G401.6 (cell line): ENCODE results near the gene MAPKAP1.

Experiments
- FAIRE-seq: peaks from 2 replicates; lab custom pipeline; 2012; peaks lifted over from hg19 to GRCh38; lab: Jason Lieb, UNC

The MAPKAP1 gene

DNA sequence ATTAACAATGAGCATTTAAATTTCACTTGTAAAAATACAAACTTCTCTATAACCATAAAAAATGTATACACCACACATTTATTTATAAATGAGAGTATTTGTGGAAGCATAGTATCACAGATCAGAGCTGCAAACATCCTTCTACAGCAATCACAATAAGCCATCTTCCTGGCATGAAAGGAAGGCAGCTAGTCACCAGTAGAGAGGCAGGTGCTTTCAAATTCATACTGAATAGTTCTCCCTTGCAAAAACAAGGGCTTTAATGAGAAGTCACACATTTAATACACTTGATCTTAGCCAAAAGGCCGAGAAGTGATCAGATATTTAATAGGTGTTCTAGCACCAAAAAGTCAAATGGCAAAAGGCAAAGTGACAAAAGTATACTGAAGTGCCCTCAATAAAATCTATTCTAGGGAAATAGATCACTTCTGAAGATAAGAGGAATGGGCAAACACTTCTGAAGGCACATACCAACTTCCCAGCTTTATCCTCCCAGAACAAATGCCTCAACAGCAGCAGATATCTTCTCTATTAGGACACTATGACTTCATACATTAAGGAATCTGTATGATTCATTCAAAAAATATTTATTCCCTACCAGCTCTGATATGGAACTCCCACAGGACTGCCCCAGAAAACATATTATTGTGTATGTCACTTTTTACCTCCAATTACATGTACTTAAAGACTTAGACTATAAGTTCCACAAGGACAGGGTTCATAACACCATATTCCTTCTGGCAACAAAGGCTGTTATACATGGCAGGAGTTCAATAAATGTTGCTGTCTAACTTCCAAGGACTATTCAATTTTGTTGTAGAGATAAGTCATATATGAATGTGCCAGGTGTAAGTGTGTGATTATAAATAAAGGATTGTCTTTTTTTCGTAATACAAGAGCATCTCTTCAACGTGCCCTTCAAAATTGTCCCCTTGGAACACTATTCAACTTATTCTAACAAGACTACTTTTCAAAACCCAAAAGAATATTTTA lies 31.7 kb downstream of the MAPKAP1 start:
- FAIRE-seq: no peak

DNA sequence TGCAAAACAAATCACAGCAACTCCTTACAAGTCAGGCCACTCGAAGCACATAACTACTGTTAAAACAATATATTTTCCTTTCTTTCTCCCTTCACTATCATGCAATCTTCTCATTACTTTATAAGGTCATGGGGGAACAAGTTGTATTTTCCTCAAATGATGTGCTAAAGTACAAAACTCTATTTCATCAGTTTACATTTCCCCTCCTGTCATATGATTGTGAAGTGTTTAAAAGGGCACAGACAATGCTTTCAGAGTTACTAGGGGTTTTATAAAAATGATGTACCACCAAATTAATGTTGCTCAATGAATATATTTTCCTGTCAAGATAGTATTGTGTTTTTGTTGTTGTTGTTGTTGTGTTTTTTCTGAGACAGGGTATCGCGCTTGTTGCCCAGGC lies 34.1 kb downstream of the MAPKAP1 start:
- no peak for FAIRE-seq

GRCh38 chr9:125663127-125663526 lies 43.9 kb downstream of the MAPKAP1 start:
- no peak for FAIRE-seq

GRCh38 chr9:125660557-125660956 lies 46.5 kb downstream of the MAPKAP1 start:
- FAIRE-seq: no peak

DNA sequence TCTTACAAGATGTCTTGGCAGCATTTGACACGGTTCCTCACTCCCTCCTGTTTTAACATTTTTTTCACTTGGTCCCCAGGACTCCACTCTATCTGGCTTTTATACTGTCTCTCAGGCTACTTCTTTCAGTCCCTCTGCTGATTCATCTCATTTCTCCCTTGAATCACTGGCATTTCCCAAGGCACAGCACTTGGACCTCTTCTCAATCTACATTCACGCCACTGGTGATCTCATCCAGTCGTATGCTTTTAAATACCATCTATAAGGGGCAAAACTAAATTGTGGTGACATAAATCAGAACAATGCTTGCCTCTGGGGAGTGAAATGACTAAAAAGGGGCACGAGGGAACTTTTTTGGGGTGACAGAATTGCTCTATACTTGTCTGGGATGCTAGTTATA lies 47.1 kb downstream of the MAPKAP1 start:
- no peak for FAIRE-seq

- no peak for FAIRE-seq
Observed at GRCh38 chr9:125659201-125659840, 47.7 kb downstream of the MAPKAP1 start.

DNA sequence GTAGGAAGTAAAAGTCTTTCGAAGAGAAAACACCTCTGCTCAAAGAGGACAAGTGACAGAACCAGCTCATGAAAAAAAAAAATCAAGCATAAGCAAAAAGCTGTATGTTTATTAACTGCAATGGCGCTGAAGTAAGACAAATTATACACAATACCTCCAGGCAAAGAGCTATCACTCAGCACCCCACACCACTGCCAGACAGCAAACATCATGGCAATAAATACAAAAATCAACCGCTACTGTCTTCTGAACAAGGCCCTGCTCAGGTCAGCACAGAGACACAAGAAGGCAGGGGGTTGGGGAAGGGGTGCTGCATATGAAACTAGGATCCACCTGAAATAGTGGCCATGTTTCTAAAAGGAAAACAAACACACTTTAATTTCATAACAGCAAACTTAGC lies 50.4 kb downstream of the MAPKAP1 start:
- FAIRE-seq: no peak

- no peak for FAIRE-seq
Observed at GRCh38 chr9:125655691-125656410, 51.2 kb downstream of the MAPKAP1 start.

DNA sequence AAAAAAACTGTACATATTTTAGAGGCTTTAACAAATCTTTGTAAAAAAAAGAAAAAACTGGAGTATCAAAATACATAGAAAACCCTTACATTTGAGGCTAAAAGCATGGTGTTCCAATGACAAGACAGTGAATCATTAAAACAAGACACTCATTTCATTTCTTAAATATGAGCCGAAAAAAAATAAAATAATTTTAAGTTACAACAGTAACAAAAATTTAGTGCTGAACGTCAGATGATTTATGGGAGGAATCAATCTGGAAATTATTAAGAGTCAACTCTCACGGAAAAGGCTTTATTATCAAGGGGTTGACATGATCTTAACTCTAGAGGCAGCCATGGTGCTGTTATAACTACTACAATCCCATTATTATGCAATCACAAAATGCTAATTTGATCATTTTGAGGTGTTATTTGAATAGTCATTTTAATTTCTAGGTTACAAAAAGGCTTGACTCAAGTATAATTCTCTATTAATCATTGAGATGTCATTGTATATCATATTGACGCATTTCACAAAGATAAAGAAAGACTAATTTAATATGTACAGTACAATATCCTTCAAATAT lies 51.9 kb downstream of the MAPKAP1 start:
- FAIRE-seq: no peak

DNA sequence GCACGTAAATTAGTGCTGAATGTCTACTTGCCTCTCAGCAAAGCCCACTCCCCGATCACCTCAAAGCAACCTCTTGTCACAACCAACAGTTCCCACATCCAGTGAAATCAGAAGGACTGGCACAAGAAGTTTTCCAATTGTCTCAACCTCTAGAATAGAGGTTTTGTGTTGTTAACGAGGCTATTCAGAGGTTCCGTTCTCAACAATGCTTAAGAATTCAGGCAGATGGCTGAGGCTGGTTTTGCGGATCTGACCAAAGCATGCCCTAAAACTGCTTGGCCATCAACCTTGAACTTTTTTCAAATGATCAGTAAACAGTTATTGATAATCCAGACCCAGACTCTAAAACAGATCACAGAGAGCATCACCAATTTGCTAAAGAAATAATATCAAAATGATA lies 52.9 kb downstream of the MAPKAP1 start:
- FAIRE-seq: no peak

- no peak for FAIRE-seq
Observed at GRCh38 chr9:125653325-125653724, 53.7 kb downstream of the MAPKAP1 start.

- FAIRE-seq: no peak
Observed at GRCh38 chr9:125652759-125653158, 54.2 kb downstream of the MAPKAP1 start.

DNA sequence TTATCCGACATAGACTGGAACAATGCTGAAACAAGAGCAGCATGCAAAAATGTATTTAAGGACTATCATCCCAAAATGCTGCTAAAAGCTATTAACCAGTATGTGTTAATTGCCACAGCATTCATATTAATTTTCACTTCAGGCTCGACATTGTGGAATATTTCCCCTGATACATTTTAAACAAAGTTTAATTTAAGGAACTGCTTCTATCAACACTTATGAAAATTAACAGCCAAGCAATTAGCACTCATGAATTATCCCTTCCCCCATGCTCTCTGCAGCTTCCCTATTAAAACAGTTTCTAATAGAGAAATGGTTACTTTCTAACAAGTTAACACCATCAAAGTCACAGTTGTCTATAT lies 54.8 kb downstream of the MAPKAP1 start:
- FAIRE-seq: no peak

DNA sequence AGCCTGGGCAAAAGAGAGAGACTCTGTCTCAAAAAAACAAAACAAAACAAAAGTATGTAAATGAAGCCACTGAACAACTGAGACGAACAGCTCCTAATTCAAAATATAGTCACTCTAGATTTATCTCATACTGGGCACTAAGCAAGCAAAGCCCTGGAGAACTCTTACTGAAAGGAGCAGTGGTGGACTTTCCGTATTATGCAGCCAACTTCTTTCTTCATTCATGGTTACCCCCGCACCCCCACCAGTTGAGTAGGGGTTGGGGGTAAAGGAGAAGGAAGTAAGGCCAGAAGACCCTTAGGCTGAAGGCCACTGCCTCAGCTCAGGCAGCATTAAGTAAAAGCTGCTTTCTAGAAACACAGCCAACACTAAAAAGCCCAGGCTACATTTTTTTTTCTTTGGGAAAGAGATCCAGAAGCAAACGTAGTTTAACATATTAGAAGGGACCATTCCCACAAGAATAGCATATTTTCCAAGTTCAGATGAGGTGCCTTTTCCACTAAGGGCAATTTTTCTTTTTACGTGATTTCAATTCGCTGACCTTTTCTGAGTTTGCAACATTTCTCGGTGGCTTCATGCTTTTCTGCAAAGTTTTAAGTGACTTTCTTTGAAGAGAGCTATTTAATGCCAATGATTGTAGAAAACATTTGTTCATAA lies 55.3 kb downstream of the MAPKAP1 start:
- FAIRE-seq: no peak

GRCh38 chr9:125650271-125650737 lies 56.7 kb downstream of the MAPKAP1 start:
- no peak for FAIRE-seq

DNA sequence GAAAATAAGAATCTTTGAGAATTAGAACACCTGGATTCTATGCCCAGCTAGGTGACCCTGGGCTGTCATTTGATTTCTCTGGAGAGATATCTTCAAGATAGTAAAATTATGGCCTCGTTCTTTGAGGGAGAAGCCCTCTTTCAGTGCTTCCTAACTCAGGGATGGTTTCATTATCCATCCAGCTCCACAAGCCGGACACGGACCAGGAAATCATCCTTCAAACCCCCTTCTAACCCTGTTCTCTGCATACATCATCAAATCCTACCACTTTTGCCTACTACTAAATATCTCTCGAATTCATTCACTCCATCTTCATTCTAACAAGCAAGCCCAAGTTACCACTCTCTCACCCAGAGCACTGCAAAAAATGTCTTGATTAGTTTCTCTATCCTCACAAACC lies 57.2 kb downstream of the MAPKAP1 start:
- no peak for FAIRE-seq

DNA sequence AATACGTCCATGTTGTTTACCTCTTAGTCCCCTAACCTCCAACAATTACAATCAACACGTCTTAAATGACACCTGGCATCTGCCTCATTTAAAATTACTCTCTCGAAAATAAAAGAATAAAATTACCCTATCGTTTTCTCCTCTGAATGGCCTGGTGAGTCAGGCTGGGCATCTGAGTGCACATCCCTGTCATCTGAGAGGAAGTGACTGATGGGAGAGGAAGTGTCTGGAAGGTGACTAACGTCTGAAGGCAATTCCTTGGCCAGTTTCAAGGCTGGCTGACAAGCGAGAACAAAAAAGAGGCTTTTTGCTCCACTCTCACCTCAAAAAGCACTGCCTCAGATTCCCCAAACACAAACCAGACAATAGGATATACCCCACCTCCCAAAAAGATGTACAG lies 57.7 kb downstream of the MAPKAP1 start:
- no peak for FAIRE-seq

DNA sequence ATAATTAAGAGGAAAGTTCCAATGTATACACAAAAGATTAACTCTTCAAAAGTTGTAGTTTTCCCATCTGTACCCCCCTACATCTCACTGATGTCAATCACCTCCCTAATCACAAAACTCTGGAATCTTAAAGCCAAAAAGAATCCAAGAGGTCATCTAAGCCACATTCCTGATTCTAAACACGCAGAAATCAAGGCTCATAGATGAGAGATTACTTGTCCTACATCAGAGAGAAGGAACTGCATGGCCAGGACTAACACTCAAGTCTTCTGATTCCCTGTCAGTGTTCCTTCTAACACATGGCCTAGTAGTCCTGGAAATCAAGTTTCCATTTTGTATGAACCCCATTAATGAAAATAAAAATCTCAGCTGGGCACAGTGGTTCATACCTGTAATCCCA lies 58.7 kb downstream of the MAPKAP1 start:
- no peak for FAIRE-seq

DNA sequence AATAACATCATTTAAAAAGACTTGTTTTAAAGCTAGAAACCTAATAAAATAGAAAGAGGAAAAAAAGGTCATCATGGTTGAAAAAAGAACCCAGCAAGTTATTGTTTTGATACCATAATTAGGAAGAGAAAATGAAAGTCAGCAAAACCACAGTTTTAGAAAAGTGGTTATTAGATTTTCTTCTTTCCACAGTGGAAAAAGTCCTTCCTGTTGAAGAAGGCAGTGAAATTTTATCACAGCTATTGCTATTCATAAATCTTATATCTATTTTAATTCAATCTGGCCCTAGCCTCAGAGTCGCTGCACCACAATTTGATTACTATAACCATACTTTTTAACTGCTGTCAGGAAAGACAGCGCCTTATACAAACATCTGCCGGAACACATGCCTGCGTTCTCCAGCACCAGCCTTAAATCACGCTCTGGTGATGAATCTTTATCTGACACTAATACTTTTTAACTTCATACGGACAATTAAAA lies 60.3 kb downstream of the MAPKAP1 start:
- FAIRE-seq: peak; percentile 42

- FAIRE-seq: no peak
Observed at GRCh38 chr9:125646217-125646616, 60.8 kb downstream of the MAPKAP1 start.

GRCh38 chr9:125644819-125645507 lies 62.0 kb downstream of the MAPKAP1 start:
- no peak for FAIRE-seq
